ENCODE data around the gene SZT2. TPM values are rescaled to one million over a fixed set of nuclear protein-coding genes. Genes with fewer than 3 reads are reported as not detected.
"Not testable (repeated sequence)": the region's sequence is repeated elsewhere in the genome, so short reads cannot be mapped to it uniquely, and the experiment has no call there.

Gene SZT2
- total and polyA plus RNA-seq, 10 of the 15 experiments (the other 5 are each of a cell fraction or from before 2014, with no cell fraction given) = 1.4 to 38.3 (median 12.7) TPM

DNA sequence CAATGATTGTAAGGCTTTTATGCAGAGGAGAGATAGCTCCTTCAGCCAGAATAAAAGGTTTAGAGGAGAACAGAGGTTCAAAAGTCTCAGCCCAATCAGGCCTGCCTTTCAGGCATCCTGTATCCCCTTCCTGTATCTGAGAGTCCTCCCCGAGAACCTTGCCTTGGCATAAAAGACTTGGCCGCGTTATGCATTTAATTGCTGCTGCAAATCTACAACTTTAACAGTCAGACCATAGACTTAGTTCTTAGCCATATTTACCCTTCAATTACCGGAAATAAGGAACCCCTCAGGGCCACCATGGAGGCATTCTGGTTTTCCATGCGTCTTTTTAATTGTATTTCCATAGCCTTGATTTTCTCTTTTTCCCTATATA, 82.4 kb downstream of the SZT2 start:
- Histone ChIP-seq H2AFZ (ENCODE audit: control insufficient read depth, low read depth, low read length) (no peak overlapping the region), H3K4me2 (ENCODE audit: control insufficient read depth, insufficient read depth) (no peak overlapping the region), H3K4me1 (ENCODE audit: control insufficient read depth, insufficient read depth, low read length) (no peaks in the 10 kb centered on the region), H3K79me2 (ENCODE audit: control insufficient read depth, insufficient read depth, low read length) (no peaks in the 10 kb centered on the region), H3K27me3 (replicated peaks in 1 of 2; ENCODE audit: control insufficient read depth in 2 of 2, insufficient read depth in 2 of 2, low read length in 1 of 2) (no peaks in the 10 kb centered on the region), H3K4me3 (no peak overlapping the region), H3K36me3 (ENCODE audit: control insufficient read depth in 2 of 2, insufficient read depth in 2 of 2, low read length in 1 of 2) (no peaks in the 10 kb centered on the region), H4K20me1 (ENCODE audit: control insufficient read depth, insufficient read depth) (no peaks in the 10 kb centered on the region), H3K9ac (ENCODE audit: control insufficient read depth, insufficient read depth, low read length) (no peak overlapping the region), H3K27ac (ENCODE audit: control insufficient read depth, insufficient read depth) (no peak overlapping the region), H3K9me3 (replicated peaks; ENCODE audit: control insufficient read depth, insufficient read depth, low read length) (no peaks in the 10 kb centered on the region)
- intact Hi-C loops (cut with micrococcal nuclease; ENCODE audit: unreplicated experiment) (no loop called here), in situ Hi-C loops (cut with MboI) (no loop called here)
- ATAC-seq (no peak), FAIRE-seq (no peak), DNase-seq (ENCODE audit: low read depth, low spot score) (no peak)
- SMC1A ChIA-PET (ENCODE audit: uncharacterized antibody, unreplicated experiment) = no interaction called here
- POLR2A ChIA-PET = no interaction called here
- no TSS peak for BruUV-seq (replicated peaks)
- TF ChIP-seq PML (IDR thresholded peaks at IDR 0.05; ENCODE audit: low read length) (no peak), RCOR1 (conservative IDR thresholded peaks at IDR 0.05; ENCODE audit: low read depth, low read length) (no peak), KLF5 (IDR thresholded peaks at IDR 0.05; ENCODE audit: partially characterized antibody) (no peak), SUZ12 (IDR thresholded peaks at IDR 0.05; ENCODE audit: unreplicated experiment) (no peak), EED (IDR thresholded peaks at IDR 0.05; ENCODE audit: low read depth) (no peak), CBX5 (IDR thresholded peaks at IDR 0.05; ENCODE audit: low read depth) (no peak), FOXK2 (IDR thresholded peaks at IDR 0.05) (no peak), JUNB (IDR thresholded peaks at IDR 0.05) (no peak), EP300 (IDR thresholded peaks at IDR 0.05; ENCODE audit: borderline replicate concordance in 1 of 2, control insufficient read depth in 1 of 2, low read depth in 2 of 2, low read length in 2 of 2) (no peak), YBX1 (IDR thresholded peaks at IDR 0.05) (no peak)
- TF ChIP-seq, protein P1, sequence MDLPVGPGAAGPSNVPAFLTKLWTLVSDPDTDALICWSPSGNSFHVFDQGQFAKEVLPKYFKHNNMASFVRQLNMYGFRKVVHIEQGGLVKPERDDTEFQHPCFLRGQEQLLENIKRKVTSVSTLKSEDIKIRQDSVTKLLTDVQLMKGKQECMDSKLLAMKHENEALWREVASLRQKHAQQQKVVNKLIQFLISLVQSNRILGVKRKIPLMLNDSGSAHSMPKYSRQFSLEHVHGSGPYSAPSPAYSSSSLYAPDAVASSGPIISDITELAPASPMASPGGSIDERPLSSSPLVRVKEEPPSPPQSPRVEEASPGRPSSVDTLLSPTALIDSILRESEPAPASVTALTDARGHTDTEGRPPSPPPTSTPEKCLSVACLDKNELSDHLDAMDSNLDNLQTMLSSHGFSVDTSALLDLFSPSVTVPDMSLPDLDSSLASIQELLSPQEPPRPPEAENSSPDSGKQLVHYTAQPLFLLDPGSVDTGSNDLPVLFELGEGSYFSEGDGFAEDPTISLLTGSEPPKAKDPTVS (IDR thresholded peaks at IDR 0.05; ENCODE audit: low read depth, low read length) = no peak
- TF ChIP-seq, protein P2, sequence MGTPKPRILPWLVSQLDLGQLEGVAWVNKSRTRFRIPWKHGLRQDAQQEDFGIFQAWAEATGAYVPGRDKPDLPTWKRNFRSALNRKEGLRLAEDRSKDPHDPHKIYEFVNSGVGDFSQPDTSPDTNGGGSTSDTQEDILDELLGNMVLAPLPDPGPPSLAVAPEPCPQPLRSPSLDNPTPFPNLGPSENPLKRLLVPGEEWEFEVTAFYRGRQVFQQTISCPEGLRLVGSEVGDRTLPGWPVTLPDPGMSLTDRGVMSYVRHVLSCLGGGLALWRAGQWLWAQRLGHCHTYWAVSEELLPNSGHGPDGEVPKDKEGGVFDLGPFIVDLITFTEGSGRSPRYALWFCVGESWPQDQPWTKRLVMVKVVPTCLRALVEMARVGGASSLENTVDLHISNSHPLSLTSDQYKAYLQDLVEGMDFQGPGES (IDR thresholded peaks at IDR 0.05) = no peak
- CTCF ChIA-PET = interaction anchor here (0.7 kb wide), 1 partner anchor 11 kb away, joined by 3 read pairs; no protein-coding TSS in a partner anchor
- 85% methylated on average over 5 of the region's 5 CpGs for WGBS (ENCODE audit: insufficient coverage, insufficient replicate concordance, low lambda C conversion rate, missing lambda C conversion rate)
- RAD21 ChIA-PET (ENCODE audit: unreplicated experiment) = no interaction called here

DNA sequence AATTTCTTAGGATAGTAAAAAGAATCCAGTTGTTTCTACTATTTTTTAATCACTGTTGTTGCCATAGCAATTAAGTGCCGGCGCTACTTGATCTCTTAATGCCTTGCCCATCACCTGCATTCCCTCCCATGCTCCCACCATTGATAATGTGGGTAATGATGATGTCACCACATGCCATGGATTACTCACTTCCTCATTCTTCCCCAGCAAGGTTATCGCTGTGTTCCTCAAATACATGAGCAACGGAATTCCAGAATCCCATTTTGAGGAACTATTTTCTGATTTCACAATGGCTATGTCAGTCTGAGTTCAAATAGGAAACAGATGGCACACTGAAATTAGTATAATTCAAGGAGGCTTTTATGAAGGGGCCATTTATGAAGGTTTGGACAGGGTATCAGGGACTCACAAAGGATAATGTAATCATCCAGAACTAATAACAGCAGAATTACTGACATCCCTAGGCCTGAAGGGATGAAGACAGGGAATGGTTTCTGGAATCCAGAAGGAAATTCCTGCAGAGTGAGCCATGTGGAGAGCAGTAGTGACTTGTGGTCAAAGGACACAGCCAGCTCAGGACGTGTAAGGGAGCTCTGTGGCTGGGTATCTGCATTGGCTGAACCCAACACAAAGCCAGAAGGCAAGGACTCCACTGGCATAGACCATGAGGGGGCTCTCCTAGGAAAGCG, 82.9 kb downstream of the SZT2 start:
- ATAC-seq; DNase-seq (ENCODE audit: low read depth, low spot score); POLR2A ChIA-PET; RAD21 ChIA-PET (ENCODE audit: unreplicated experiment); BruUV-seq (replicated peaks); H3K27ac ChIP-seq (ENCODE audit: control insufficient read depth, insufficient read depth); in situ Hi-C loops (cut with MboI); CTCF ChIA-PET; H3K79me2 ChIP-seq (ENCODE audit: control insufficient read depth, insufficient read depth, low read length); H3K36me3 ChIP-seq (ENCODE audit: control insufficient read depth in 2 of 2, insufficient read depth in 2 of 2, low read length in 1 of 2); H3K4me3 ChIP-seq; H3K9me3 ChIP-seq (replicated peaks; ENCODE audit: control insufficient read depth, insufficient read depth, low read length); H3K27me3 ChIP-seq (replicated peaks in 1 of 2; ENCODE audit: control insufficient read depth in 2 of 2, insufficient read depth in 2 of 2, low read length in 1 of 2); H3K4me2 ChIP-seq (ENCODE audit: control insufficient read depth, insufficient read depth); H3K9ac ChIP-seq (ENCODE audit: control insufficient read depth, insufficient read depth, low read length); intact Hi-C loops (cut with micrococcal nuclease; ENCODE audit: unreplicated experiment); H3K4me1 ChIP-seq (ENCODE audit: control insufficient read depth, insufficient read depth, low read length); H2AFZ ChIP-seq (ENCODE audit: control insufficient read depth, low read depth, low read length); SMC1A ChIA-PET (ENCODE audit: uncharacterized antibody, unreplicated experiment); H4K20me1 ChIP-seq (ENCODE audit: control insufficient read depth, insufficient read depth): not testable (repeated sequence)
- FAIRE-seq = peak; percentile 80
- 58% methylated on average over 5 of the region's 6 CpGs for WGBS (ENCODE audit: insufficient coverage, insufficient replicate concordance, low lambda C conversion rate, missing lambda C conversion rate)

Data from GM12878 (cell line).